Stimulated activated memory B cell treated with anti-CD40 and anti-IgM and Interleukin-4, amounts not matched to agents 10 μg/mL and 1 μg/mL and 100 μg/mL, for 72 hours (primary cell): Measurements from ENCODE around the gene BCO1.

Experiments
- ATAC-seq: fragments of 150-1000 bp; cut with Tn5 transposase; 2 replicates; pipeline ENCODE4 v1.10.0; 2021
- H3K27ac Mint-ChIP-seq: one replicate; pipeline ENCODE4 v1.8.0; 2022; ENCODE audit warnings: mild to moderate bottlenecking, mixed read lengths
- H3K27me3 Mint-ChIP-seq: one replicate; pipeline ENCODE4 v1.8.0; 2022; ENCODE audit warnings: mixed read lengths
- H3K36me3 Mint-ChIP-seq: one replicate; pipeline ENCODE4 v1.8.0; 2022; ENCODE audit warnings: mixed read lengths
- H3K4me1 Mint-ChIP-seq: one replicate; pipeline ENCODE4 v1.8.0; 2022; ENCODE audit warnings: mixed read lengths
- H3K4me3 Mint-ChIP-seq: one replicate; pipeline ENCODE4 v1.8.0; 2022; ENCODE audit warnings: mild to moderate bottlenecking, moderate library complexity, mixed read lengths
- H3K9me3 Mint-ChIP-seq: one replicate; pipeline ENCODE4 v1.8.0; 2022; ENCODE audit warnings: mixed read lengths

The BCO1 gene

DNA sequence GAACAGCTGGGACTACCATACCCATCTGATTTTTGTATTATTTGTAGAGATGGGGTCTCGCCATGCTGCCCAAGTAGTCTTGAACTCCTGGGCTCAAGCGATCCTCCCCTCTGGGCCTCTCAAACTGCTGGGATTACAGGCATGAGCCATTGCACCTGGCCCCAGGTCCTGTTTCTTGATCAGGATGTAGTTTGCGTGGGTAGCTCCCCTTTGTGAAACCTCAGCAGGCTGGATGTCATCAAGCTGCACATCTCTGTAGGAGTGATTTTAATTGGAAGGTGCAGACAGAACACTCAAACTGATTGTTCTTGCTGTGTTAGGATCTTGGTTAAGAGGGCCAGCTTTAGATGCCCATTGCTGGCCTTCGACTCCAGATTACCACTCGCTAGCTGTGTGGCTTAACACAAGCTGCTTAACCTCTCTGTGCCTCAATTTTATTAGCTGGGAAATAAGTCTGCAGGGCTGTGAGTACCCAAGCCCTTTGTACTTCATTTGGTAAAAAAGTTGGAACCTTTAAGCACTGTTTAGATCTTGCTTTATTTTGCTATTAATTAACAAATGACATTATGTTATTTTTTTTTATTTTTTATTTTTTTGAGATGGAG is 16.5 kb downstream of the BCO1 start:
- peaks cover 32% of the 10 kb centered on the region for H3K27me3 Mint-ChIP-seq
- H3K4me3 Mint-ChIP-seq: no peak overlapping the region
- H3K36me3 Mint-ChIP-seq: no peaks in the 10 kb centered on the region
- H3K27ac Mint-ChIP-seq: no peak overlapping the region
- ATAC-seq: no peak
- no peaks in the 10 kb centered on the region for H3K4me1 Mint-ChIP-seq
- H3K9me3 Mint-ChIP-seq: no peaks in the 10 kb centered on the region

DNA sequence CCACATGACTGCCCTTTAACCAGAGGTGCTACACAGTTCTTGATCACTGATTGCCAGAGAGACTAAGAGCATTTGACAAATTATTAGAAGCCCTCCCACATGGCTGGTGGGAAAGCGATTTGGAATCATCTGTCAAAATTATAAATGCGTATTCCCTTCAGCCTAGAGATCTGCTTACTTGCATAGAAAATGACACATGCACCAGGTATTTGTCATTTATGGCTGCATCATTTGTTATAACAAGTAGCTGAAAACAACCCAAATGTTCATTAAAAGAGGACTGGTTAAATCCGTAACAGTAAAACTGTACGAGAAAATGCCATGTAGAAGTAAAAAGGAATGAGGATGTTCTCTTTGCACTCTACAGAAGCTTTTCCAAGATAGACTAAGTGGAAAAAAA is 21.4 kb downstream of the BCO1 start:
- peaks cover 1% of the 10 kb centered on the region for H3K9me3 Mint-ChIP-seq
- ATAC-seq: no peak
- no peaks in the 10 kb centered on the region for H3K36me3 Mint-ChIP-seq
- H3K27me3 Mint-ChIP-seq: peaks cover 26% of the 10 kb centered on the region
- no peak overlapping the region for H3K4me3 Mint-ChIP-seq
- no peak overlapping the region for H3K27ac Mint-ChIP-seq
- H3K4me1 Mint-ChIP-seq: no peaks in the 10 kb centered on the region

DNA sequence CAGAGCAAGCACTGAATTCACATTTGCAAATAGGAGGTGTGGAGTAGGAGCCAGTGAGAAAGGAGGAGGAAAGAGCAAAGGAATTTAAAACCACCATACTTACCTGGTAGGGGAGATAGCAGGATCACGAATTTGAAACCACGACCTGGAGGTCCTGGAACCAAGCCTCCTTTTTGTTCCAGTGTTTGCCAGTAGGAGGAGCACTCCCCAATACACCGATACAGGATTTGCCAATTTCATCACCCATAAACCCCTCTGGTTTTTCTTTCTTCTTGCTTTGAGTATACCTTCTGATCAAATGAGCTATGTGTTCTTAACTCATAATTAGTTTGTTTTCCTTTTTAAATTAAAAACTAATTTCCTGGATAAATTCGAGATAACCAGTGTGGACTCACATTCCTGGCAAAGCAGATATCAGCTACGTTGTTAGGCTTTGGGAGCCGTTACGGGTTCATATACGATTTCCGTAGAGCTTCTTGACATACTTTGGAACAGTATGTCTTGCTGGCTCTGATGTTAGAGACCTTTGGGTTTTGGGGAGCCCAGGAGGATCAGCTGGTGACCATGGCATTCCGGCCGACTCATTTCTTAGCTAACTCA is 22.7 kb downstream of the BCO1 start:
- Mint-ChIP-seq H3K27me3 (peaks cover 35% of the 10 kb centered on the region), H3K27ac (no peak overlapping the region), H3K4me3 (no peak overlapping the region), H3K36me3 (no peaks in the 10 kb centered on the region), H3K4me1 (no peaks in the 10 kb centered on the region), H3K9me3 (peaks cover 12% of the 10 kb centered on the region)
- ATAC-seq: no peak

DNA sequence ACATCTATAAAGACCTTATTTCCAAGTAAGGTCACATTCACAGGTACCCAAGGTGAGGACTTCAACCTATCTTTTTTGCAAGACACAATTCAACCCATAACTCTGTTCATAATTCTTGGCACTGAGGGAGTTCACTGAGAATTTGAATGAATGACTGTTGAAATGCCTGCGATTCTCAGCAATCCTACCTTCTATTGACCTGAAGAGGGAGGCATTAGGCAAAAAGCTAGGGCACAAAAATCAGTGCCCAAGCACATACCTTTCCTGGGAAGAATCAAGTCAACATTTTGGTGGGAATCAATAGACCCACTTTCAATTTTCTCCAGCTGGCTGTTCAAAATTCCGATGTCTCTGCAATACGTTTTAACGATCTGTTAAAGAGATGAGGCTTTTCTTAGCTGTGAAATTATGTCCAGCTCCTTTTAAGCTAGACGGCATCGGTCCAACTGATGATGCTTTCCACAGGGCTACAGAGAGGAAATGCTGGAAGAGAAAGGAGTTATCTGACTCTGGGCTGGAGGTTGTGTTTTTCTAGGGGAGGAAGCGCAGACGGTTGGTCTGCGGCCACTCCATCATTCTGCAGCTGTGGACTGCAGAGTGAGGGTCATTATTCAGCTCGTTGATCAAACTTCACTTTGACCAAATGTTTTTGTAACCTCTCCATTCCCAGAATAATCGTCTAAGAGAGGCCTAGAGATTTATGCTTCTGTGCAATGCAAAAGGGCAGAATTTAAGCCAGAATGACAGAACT is 25.2 kb downstream of the BCO1 start:
- no peak for ATAC-seq
- Mint-ChIP-seq H3K27ac (no peak overlapping the region), H3K36me3 (no peaks in the 10 kb centered on the region), H3K9me3 (peaks cover 12% of the 10 kb centered on the region), H3K27me3 (peaks cover 19% of the 10 kb centered on the region), H3K4me1 (no peaks in the 10 kb centered on the region), H3K4me3 (no peak overlapping the region)

DNA sequence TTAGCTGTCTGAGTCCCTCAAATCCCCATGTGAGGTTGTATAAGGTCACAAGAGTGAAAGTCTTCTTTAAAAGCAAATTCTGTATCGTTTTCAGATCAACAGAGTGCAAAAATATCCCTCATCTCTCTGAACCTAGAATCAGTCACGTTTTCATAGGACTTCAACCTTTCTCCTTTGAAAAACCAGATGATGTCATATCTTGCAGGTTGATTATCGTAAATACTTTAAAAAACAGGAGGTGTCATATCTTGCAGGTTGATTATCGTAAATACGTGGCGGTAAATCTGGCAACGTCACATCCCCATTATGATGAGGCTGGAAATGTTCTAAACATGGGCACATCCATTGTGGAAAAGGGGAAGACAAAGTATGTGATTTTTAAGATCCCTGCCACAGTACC is 25.9 kb downstream of the BCO1 start:
- no peak overlapping the region for H3K4me3 Mint-ChIP-seq
- H3K27me3 Mint-ChIP-seq: peaks cover 22% of the 10 kb centered on the region
- peaks cover 12% of the 10 kb centered on the region for H3K9me3 Mint-ChIP-seq
- H3K27ac Mint-ChIP-seq: no peak overlapping the region
- H3K36me3 Mint-ChIP-seq: no peaks in the 10 kb centered on the region
- H3K4me1 Mint-ChIP-seq: no peaks in the 10 kb centered on the region
- ATAC-seq: no peak

DNA sequence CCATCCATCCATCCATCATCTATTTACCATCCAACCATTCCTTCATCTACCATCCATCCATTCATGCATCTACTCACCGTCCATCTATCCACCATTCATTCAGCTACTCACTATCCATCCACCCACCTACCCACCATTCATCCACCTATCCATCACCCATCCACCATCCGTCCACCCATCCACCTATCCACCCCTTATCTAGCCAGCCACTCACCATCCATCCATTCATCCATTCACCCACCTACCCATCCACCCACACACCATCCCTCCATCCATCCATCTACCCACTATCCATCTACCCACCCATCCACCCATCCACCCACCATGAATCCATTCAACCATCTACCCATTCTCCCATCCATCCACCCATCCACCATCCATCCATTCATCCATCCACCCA is 26.6 kb downstream of the BCO1 start:
- H3K9me3 Mint-ChIP-seq: peaks cover 12% of the 10 kb centered on the region
- H3K27ac Mint-ChIP-seq: no peak overlapping the region
- H3K4me3 Mint-ChIP-seq: no peak overlapping the region
- H3K27me3 Mint-ChIP-seq: peaks cover 24% of the 10 kb centered on the region
- ATAC-seq: no peak
- H3K36me3 Mint-ChIP-seq: no peaks in the 10 kb centered on the region
- H3K4me1 Mint-ChIP-seq: no peaks in the 10 kb centered on the region

DNA sequence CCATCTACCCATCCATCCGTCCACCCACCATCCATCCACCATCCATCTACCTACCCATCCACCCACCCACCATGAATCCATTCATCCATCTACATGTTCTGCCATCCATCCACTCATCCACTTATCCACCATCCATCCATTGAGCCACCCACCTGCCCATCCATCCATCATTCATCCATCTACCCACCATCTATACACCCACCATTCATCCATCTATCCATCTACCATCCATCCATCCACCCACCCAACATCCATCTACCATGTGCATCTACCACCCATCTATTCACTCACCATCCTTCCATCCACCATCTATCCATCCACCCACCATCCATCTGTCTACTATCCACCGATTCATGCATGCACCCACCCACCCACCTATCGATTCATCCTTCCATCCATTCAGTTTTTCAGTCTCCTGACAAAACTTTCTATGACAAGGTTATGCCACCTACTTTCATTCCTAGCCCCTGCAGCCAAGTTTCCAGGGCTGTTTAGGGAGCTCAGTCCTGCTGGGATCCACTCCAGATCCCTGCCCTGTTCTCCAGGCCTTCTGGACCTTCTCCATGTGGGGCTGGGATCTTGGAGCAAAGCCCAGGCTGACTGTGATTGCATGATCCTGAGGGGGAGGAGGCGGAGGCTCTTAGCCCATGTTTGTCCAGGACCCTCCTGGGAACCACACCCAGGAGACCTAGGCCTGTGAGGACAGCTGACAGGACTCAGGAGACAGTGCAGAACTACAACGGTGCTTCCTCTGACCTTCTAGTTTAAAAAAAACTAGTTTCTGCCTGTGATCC is 27.4 kb downstream of the BCO1 start:
- no peak for ATAC-seq
- no peak overlapping the region for H3K4me3 Mint-ChIP-seq
- H3K27me3 Mint-ChIP-seq: peaks cover 24% of the 10 kb centered on the region
- no peaks in the 10 kb centered on the region for H3K36me3 Mint-ChIP-seq
- no peak overlapping the region for H3K27ac Mint-ChIP-seq
- peaks cover 12% of the 10 kb centered on the region for H3K9me3 Mint-ChIP-seq
- no peaks in the 10 kb centered on the region for H3K4me1 Mint-ChIP-seq

DNA sequence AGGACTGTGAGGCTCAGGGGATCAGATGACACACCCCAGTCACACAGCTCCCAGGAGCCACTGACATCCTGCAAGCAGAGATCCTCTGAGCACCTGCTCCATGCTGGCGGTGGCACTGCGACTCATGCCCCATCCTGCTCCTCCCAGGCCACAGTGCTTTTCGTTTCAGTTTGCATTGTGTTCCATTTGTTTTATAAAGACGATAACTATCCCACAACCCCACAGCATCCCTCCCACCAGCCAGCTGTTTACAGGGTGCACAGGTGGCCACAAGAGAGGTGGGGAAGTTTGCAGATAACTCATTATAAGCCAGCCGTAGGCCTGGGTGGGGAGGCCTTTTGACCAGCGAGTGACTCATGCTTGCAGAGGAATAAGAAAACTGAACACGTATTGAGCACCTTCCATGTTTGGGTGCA is 28.2 kb downstream of the BCO1 start:
- Mint-ChIP-seq H3K4me1 (no peaks in the 10 kb centered on the region), H3K27ac (no peak overlapping the region), H3K36me3 (no peaks in the 10 kb centered on the region), H3K27me3 (peaks cover 32% of the 10 kb centered on the region), H3K9me3 (peaks cover 12% of the 10 kb centered on the region), H3K4me3 (no peak overlapping the region)
- no peak for ATAC-seq

DNA sequence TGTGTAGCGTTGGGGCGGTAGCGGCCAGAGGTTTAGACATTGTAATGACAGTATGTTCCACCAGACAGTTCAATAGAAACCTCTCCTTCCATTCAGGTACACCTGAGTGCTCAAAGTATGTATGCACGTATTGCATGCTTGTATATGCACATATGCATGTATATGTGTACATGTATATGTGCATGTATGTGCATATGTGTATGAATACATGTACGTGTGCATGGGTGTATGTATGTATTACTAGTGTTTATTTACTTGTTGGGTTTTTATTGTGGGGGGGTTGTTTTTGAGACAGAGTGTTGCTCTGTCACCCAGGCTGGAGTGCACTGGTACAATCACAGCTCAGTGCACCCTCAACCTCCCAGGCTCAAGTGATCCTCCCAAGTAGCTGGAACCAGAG is 30.0 kb downstream of the BCO1 start:
- Mint-ChIP-seq H3K27ac (no peak overlapping the region), H3K4me1 (no peaks in the 10 kb centered on the region), H3K9me3 (peaks cover 12% of the 10 kb centered on the region), H3K27me3 (peaks cover 39% of the 10 kb centered on the region), H3K4me3 (no peak overlapping the region), H3K36me3 (no peaks in the 10 kb centered on the region)
- ATAC-seq: no peak

DNA sequence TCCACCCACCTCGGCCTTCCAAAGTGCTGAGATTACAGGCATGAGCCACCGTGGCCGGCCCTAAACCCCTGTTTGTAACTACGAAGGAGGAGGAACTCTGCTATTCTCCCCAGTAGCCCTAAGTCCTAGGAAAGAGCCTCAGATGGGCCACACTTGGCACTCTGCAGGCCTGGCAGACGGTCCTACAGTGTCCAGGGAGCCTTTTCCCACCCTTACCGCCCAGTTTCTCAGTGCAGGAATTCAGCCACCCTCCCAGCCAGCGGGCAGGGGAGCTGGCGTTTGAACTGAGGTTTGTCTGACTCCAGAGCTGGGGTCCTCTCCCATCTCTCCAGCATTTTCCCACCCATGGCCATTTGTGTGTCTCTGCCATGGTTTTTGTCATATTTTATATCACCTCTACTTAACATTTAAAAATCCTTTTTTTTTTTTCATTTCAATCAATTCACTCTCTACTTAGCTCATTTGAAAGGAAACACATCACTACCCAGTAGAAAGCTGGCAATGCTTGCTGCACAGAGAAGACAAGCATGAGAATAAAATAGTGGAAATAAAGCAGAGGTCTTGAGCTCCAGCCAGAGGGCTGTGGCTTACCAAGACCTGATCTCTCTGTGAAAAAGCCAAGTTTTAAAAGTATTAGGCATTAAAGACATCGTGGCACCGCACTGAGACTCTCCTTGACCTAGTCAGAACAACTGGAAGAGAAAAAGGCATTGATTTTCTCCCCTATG is 34.9 kb downstream of the BCO1 start:
- Mint-ChIP-seq H3K4me1 (no peaks in the 10 kb centered on the region), H3K4me3 (no peak overlapping the region), H3K27me3 (peaks cover 42% of the 10 kb centered on the region), H3K27ac (no peak overlapping the region), H3K9me3 (no peaks in the 10 kb centered on the region), H3K36me3 (no peaks in the 10 kb centered on the region)
- no peak for ATAC-seq

DNA sequence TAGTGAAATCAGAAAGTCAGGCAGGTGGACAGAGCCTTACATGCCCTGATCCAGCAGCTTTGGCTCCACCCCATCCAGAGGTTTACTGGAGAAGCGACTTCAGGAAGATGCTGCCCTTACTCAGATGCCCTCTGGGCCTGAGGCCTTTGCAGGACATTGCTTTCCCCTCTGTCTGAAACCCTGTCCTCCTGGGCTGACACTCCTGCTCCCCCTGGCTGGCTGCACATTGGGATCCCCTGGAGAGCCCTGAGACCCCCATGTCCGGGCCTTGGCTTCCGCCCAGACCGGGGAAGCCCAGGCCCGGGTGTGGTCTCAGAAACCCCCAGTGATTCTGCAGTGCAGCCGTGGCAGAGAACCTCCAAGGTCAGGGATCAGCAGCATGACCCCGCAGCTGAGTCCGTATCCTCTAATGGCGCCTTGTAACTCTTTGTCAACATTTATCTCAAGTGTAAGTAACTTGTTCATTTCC is 36.6 kb downstream of the BCO1 start:
- no peaks in the 10 kb centered on the region for H3K9me3 Mint-ChIP-seq
- ATAC-seq: no peak
- H3K4me3 Mint-ChIP-seq: no peak overlapping the region
- H3K27ac Mint-ChIP-seq: no peak overlapping the region
- H3K27me3 Mint-ChIP-seq: peaks cover 30% of the 10 kb centered on the region
- no peaks in the 10 kb centered on the region for H3K36me3 Mint-ChIP-seq
- H3K4me1 Mint-ChIP-seq: no peaks in the 10 kb centered on the region

DNA sequence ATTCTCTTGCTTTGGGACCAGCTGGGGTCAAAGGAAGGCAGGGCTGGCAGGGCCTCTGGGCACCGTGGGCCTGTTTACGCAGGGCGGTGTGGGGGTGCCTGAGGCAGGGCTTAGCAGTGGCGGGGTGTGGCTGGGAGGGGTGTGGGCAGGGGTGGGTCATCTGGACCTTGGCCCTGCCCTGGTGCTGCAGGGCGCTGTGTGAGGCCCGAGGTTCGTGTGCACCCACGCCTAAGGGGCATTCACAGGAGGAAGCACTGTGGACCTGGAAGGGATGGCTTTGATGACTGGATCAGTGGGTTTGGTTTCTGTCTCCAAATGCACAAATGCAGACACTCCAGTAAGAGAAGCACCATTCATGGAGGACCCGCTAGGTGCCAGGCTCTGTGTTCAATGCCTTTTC is 37.3 kb downstream of the BCO1 start:
- Mint-ChIP-seq H3K9me3 (no peaks in the 10 kb centered on the region), H3K27ac (no peak overlapping the region), H3K36me3 (no peaks in the 10 kb centered on the region), H3K4me3 (no peak overlapping the region), H3K27me3 (peaks cover 30% of the 10 kb centered on the region), H3K4me1 (no peaks in the 10 kb centered on the region)
- no peak for ATAC-seq

DNA sequence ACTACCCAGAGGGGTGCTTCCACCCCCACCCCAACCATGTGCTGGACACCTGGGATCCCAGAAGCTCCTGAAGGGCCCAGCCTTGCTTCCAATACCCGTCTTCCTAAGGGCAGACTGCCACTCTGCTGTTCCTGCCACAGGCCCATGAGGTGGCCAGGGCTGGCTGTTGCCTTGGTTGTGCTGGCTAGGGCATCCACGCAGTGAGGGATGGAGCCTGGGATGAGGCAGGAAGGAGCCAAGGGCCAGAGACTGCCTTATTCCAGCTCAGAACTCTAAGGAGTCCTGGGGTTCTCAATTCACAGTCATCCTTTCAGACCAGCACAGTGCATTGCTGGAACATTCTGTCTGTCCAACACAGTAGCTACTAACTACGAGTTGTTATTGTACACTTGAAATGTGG is 37.8 kb downstream of the BCO1 start:
- ATAC-seq: no peak
- H3K4me1 Mint-ChIP-seq: no peaks in the 10 kb centered on the region

DNA sequence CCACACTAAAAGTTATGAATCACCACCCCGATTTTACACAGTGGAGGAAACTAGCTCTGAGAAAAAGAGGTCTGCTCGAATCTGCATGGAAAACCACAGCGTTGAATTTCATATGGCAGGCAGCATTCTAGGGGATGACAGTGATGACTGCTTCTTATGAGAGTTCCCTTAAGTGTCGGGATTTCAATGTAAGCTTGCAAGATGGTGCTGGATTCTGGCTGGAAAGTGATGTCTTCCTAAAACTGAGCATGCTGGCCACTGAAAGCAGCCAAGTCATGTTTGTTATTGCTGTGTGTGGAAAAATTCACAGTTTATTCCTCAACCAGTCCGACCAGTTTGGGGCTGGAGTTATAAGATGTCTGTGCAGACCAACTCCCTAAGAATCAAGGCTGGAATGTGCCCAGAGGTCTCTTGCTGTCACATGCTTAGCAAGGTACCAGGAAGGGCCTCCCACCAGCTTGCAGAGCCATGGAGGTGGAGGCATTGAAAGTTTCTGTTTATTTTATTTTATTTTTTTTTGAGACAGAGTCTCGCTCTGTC is 39.1 kb downstream of the BCO1 start:
- H3K36me3 Mint-ChIP-seq: no peaks in the 10 kb centered on the region
- H3K4me1 Mint-ChIP-seq: no peaks in the 10 kb centered on the region
- no peak overlapping the region for H3K27ac Mint-ChIP-seq
- H3K27me3 Mint-ChIP-seq: peaks cover 16% of the 10 kb centered on the region
- no peak for ATAC-seq
- H3K9me3 Mint-ChIP-seq: no peaks in the 10 kb centered on the region
- H3K4me3 Mint-ChIP-seq: no peak overlapping the region

More for the DNA sequence above, 37.8 kb downstream of the BCO1 start:
- Mint-ChIP-seq H3K27ac (no peak overlapping the region), H3K27me3 (peaks cover 27% of the 10 kb centered on the region), H3K36me3 (no peaks in the 10 kb centered on the region), H3K4me3 (no peak overlapping the region), H3K9me3 (no peaks in the 10 kb centered on the region)

DNA sequence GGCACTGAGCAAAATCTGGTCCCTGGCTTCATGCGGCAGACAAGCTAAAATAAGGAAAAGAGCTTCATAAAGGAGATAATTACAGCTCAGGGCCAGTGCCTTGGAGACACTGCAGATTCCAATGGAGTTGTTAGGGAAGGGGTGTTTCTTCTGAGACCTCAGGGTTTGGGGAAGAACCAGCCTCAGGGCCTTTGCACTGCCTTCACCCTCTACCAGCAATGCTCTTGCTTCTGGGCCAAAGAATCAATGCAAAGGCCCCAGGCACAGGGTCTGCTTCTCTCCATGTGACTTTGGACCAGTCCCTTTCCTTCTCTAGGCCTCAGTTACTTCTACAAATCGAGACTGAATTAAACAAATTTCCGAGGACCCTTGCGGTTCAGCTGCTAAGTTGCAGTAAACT is 40.0 kb downstream of the BCO1 start:
- ATAC-seq: no peak
- Mint-ChIP-seq H3K4me1 (no peaks in the 10 kb centered on the region), H3K9me3 (no peaks in the 10 kb centered on the region), H3K27ac (no peak overlapping the region), H3K36me3 (no peaks in the 10 kb centered on the region), H3K27me3 (peaks cover 16% of the 10 kb centered on the region), H3K4me3 (no peak overlapping the region)
